ENCODE measurements around the gene TIPARP.
"Not testable (repeated sequence)": the region's sequence is repeated elsewhere in the genome, so short reads cannot be mapped to it uniquely, and the experiment has no call there.

GRCh38 chr3:156734661-156735060 is 60.3 kb downstream of the TIPARP start:
- not testable (repeated sequence) for TF ChIP-seq CTCF (conservative IDR thresholded peaks at IDR 0.05; ENCODE audit: low read length); EZH2phosphoT487 (IDR thresholded peaks at IDR 0.05; ENCODE audit: borderline replicate concordance)
